ENCODE results near the gene SEC22A. TPM values are rescaled to one million over a fixed set of nuclear protein-coding genes. Genes with fewer than 3 reads are reported as not detected.

SEC22A gene, protein sequence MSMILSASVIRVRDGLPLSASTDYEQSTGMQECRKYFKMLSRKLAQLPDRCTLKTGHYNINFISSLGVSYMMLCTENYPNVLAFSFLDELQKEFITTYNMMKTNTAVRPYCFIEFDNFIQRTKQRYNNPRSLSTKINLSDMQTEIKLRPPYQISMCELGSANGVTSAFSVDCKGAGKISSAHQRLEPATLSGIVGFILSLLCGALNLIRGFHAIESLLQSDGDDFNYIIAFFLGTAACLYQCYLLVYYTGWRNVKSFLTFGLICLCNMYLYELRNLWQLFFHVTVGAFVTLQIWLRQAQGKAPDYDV
- polyA plus RNA-seq (ENCODE audit: insufficient read length): 15.6 TPM

DNA sequence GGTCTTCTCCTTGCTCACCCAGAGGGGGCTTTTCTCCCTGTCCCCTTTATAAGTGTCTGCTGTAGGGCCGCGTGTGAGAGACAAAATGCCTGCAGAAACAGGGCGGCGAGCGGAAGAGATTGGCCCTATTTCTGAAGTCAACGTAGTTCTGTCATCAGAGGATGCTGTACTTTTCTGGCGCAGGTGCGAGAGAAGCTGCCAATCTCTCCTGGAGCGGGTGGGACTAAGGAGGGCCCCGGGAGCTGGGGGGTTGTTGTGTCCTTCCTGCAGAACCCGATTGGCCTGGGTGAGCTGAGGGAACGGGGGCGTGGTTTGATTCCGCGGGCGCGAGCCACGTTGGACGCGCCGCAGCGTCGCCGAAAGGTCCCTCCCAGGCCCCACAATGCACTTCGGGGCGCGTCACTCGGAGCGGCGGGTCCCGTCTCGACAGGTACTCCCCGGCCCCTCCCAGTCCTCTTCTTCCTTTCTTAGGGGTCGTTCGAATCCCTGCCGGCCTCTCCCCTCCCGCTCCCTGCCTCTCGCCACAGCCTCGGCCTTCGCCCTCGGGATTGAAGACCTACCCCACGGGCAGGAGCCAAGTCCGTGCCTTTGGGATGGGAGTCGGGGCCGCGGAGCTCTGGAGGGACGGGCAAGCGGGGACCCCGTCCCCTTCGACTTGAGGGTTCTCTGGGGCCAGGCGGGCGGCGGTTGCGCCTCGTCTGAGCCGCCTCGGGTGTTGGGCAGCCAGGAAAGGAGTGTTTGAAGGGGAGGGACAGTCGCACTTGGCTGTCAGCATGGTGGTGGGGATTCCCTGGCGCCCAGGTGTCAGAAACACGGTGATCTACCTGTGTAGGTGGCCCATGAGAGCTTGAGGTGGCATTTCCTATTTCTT is at the start of gene SEC22A:
TSS of gene SEC22A (plus strand) at position 387 of the 871 bp plus-strand sequence. CDS start 7,275 bp downstream, outside the sequence.
- peak; percentile 87 for DNase-seq (ENCODE audit: low read depth)

DNA sequence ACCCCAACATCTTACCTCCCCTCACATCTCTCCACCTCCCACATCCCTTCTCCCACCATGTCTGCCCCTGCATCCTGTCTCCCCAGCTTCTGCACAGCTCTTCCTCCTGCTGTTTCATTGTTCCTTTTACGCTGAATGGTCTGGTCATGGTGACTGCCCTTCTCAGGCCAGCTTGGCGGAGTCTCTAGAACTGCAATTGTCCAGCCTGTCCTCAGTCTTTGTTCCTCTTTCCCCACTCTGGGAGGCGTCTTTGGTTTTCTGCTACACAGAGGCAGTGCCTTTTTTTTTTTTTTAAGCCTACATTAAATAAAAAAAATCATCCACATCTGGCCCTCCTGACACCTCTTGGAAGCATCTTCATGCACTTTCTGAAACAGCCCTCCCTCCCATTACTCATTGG is 49.1 kb upstream of the SEC22A start:
- no peak for DNase-seq (ENCODE audit: low read depth)

DNA sequence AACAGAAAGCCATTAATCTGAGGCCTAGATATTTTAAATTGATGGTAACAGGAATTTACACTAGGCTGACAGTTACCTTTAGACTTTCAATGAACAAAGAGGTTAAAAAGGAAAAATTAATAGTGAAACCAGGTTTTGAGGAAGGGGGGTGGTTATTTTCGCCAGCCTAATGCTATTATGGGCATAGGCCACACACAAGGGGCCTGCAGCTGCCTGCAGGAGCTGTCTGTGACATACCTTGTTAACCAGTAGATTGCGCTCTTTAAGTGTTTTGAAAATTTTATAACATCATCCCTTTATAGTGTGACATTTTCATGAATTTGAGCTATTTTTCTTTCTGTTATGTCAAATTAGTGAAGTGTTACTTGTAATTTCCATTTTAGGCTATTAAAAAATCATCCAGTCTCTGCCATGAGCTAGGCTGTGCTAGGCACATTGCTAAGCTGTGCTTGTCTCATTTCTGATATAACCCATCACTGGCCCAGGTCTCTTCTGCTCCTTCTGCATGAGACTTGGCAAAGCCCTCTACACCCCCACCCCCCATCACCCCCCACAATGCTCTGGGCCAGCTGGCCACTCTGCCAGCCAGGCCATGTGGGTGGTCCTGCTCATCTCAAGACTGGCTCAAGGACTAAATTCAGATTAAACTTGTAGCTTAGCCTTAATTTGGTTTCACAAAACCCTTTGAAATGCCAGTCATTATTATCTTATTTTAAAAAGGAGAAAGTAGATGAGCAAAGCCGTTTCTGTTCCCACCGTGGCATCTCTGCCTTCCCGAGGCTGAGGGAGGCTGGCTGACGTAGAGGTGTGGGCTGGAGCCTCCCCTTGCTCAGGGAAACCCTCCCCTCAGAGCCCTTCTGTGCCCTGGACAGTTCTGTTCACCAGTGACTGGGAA is 48.4 kb upstream of the SEC22A start:
- DNase-seq (ENCODE audit: low read depth): no peak

DNA sequence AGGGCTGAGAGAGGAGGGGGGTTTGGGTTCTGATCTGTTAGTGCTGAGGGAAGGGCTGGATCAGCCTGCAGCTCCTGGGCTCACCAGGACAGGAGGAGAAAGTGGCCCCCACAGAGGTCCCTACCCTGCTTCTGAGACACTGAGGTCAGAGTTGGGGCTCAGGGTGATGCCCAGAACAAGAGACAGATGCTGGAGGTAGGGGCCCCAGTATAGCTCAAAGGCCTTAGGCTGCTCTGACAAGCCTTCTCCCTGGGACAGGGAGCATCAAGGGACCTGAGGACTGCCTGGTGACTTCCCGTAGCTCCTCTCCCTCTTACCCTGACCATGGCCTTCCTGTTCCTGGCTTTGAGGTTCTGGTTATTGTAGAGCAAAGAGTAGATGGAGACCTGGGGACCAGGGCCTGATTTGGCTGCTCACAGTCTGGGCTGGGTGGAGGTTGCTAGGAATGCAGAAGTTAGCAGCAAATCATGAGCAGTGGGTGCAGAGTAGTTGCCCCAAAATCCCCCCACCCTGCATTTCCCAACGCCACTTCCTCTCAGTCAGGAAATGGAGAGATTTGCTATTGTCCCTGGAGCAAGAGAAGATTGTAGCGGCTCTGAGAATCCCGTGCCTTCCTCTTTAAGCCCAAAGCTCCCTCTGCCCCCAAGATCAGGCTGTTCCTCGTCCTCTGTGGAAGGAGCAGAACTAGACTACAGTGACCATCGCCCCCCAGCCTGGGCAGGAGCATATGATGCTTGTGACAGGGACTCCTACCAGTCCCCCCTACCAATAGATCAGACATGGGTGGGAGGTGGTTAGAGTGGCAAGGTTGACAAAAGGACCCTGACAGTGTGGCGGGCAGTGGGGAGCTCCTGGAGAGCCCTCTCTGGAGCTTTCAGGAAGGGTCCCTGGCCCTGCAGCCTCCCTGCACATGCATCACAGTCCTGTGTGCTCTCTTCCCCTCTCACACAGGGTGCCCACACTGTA is 47.4 kb upstream of the SEC22A start:
- DNase-seq (ENCODE audit: low read depth): no peak

DNA sequence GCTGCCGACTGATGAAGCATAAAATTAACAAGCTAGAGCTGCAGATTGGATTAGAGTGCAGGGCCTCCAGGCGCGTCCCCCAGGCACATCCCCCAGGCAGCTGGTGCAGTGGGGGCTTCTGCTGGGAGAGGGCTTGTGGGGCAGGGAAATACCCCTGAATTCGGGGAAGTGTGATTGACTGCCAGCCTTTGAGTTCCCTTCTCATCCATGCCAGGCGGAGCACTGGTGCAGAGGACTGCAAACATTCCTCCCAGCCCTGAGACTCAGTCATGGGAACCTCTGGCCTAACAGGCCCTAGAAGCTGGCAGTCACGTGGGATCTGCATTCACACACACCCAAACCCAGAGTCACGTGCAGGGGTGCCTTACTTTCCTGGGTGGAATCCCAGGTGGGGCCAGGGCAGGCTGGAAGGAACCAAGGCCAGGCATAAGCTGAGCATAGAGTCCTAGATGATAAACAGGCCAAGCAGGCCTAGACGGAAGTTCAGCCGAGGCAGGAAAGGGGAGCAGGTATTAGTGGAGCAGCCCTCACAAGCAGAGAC is 46.2 kb upstream of the SEC22A start:
- no peak for DNase-seq (ENCODE audit: low read depth)

DNA sequence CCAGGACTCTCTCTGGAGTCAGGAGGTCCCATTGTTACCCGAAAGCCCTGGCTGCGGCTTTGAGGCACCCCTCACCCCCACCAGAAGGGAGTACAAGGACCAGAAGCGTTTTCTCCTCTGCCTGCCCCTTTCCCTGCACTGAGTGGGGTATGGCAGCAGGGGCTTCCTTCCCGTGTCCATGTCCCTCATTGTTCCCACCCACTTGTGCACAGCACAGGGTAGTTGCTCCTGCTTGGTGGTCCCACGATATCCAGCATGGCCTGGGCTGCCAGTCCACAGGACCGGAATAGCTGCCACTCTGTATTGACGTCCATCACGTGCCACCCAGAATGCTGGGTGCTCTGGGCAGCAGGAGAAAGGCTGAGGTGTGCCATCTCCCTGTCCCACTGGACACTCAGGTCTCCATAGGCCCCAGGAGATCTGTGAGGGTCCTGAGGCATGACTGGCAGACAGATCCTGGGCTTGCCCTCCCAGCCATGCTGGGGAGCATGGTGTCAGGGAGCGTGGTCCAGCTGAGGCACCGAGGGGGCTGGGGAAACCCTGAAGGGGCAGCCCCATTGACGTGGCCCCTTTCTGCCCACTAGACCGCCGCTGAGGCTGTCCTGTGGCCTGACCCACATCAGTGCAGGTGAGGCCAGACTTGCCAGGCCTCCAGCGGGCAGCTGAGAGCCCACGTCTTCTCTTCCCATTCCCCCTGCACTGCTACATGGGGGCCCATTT is 45.3 kb upstream of the SEC22A start:
- DNase-seq (ENCODE audit: low read depth): no peak

DNA sequence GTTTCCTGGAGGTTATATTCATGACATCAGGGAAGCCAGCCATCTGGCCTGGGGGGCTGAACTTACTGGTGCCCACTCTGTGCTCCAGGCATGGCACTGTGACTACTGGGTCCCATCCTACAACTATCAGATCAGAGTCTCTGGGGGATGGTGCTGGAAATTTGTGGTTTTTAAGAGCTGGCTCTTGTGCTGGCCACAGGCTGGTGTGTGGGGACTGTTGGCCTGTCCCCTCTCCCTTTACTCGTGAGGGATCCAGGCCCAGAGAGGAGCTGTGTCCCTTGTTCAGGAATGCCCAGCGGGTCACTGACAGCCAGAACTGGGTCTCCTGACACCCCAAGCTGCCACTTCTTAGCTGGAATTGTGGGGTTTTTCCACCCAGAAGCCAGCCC is 44.5 kb upstream of the SEC22A start:
- DNase-seq (ENCODE audit: low read depth): no peak

DNA sequence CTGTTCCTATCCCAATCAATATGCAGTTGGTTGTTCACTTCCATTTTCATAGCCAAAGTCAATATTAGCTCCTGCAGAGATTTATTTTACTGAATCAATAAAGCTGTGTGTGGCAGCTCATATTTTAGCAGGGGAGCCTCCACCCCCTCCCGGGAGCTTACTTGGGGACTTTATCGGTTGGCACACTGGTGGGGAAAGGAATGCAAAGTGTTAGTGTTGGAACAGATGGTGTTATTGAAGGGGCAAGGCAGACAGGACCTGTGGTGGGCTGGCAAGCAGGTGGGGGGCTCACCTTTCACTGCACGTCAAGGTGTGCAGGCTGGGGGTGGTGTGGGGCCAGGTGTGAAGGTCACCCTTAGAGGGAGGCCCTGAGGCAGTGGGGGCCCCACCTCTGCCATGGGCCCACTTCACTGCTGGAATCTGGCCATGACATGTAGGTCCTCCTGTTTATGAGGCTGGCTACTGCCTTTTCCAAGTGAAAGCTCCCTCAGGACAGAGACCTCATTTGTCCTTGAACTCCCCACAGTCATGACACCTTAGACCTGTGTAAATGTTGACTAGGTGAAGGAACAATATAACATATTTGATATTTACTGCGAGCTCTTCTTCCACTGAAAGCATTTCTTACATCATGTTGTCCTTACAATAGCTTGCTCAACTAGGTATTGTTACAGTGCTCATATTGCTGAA is 44.0 kb upstream of the SEC22A start:
- no peak for DNase-seq (ENCODE audit: low read depth)

DNA sequence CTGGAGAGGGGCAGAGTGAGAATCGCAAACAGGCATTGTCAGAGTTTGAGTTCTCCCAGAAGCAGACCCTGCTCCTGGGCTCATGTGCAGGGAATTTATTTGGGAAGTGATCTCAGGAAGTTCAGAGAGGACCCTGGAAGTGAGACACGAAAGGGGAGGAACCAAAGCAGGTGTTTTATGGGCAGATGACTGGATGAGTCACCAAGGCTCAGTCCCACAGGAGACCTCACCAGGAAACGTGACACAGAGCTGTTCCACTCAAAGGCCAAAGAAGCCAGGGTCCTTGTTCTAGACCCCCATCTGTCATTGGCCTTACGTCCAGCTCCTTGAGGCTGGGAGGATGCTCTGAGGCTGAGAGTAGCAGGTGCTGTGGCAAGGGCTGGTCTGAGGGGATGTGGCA is 43.4 kb upstream of the SEC22A start:
- no peak for DNase-seq (ENCODE audit: low read depth)

DNA sequence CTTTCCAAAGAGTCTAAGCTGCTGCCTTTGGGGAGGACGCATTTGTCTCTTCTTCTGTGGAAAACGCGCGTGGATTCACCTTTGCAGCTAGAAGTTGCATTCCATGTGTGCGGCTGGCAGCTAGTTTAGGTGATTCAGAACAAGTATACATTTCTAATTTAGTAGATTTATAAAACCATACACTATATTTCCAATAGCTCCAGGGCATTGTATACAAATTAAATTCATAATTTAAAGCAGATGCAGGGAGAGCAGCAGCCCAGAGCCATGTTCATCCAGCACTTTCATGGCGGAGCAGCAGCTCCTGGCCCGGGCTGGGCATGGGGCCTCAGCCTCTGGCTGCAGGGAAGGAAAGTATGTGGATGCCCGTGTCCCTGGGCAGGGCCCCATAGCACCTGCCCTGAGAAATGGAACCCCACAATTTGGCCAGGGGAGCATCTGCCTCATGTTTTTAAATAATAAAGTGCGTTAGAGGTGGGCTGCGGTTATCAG is 42.8 kb upstream of the SEC22A start:
- no peak for DNase-seq (ENCODE audit: low read depth)

DNA sequence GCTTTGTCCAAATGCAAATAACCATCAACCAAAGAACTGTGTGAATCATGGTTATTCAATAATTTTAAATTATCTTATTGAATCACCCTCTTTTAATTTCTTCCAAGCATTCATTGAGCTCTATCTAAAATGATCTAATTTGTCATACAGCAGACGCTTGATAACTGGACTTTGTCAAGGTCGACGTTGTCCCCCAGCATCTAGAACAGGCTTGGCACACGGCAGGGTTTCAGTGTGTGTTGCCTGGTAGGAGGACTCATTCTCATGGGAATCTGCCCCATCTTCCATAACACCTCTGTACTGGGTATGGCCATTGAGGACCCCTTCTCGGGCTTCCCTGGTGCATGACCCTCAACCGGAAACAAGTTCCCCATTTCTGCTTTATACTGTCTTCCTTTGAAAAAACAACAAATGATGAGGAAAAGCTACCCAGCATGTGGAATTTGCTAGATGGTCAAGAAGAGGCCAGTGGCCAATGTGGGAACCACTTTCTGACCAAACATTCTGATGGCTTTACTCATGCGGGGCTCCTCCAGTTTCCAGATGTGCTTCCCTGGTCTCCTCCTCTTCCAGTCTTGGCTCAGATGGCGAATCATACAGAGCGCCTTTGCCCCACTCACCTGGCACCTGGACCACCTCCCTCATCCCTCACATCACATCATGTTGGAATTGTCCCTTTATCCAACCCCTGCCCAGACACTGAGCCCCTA is 41.7 kb upstream of the SEC22A start:
- DNase-seq (ENCODE audit: low read depth): no peak

DNA sequence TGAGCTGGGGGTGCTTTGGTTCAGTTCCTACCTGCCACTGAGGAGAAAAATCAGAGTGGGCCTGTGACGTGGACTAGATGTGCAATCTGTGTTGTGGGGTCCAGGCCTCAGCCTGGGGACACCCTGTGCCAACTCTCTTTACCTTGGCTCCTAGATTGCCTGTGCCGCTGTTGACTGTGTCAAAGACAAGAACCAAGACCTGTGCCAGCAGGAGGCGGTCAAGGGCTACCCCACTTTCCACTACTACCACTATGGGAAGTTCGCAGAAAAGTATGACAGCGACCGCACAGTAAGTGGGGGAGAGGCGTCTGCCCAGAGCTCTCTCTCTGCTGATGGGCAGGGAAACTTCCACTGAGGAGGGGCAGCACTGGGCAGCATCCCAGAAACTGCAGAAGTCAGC is 40.6 kb upstream of the SEC22A start:
- no peak for DNase-seq (ENCODE audit: low read depth)

DNA sequence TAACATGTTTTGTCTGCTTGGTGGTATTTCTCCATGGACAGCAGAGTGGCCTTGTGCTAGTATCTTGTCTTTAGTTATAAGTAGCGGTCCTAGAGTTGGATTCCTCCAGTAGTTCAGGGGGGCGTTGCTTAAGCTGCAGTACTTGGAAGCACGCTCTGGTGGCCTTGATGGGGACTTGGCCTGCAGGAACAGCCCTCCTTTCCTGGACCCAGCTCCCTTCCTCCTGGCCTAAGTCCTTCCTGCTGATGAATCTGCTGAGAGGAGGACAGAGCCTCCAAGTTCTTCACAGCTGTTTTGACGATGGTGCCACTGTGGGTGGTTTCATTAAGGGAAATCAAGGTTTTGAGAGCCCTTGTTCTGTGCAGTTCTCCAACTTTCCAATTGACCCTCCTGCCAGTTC is 38.6 kb upstream of the SEC22A start:
- DNase-seq (ENCODE audit: low read depth): no peak

DNA sequence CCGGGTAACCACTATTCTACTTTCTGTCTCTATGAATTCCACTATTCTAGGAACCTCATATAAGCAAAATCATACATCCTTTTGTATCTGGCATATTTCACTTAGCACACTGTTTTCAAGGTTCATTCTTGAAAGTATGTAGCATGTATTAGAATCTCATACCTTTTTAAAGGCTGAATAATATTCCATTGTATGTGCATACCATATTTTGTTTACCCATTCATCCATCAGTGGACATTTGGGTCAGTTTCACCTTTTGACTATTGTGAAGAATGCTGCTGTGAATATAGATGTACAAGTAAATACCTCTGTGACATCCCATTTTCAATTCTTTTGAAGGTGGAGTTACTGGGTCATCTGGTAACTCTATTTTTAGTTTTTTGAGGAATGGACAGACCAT is 36.6 kb upstream of the SEC22A start:
- no peak for DNase-seq (ENCODE audit: low read depth)

DNA sequence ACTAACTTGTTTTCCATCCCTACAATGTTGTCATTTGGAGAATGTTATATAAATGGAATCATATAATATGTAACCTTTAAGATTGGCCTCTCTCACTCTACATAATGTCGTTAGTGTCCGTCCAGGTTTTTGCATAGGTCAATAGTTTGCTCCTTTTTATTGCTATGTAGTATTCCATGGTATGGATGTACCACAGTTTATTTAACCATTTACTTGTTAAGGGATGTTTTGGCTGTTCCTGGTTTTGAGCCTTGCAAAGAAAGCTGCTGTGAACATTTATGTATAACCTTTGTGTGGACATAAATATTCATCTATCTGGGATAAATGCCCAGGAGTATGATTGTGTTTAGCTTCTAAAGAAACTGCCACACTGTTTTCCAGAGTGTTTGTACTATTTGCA is 34.1 kb upstream of the SEC22A start:
- DNase-seq (ENCODE audit: low read depth): no peak

DNA sequence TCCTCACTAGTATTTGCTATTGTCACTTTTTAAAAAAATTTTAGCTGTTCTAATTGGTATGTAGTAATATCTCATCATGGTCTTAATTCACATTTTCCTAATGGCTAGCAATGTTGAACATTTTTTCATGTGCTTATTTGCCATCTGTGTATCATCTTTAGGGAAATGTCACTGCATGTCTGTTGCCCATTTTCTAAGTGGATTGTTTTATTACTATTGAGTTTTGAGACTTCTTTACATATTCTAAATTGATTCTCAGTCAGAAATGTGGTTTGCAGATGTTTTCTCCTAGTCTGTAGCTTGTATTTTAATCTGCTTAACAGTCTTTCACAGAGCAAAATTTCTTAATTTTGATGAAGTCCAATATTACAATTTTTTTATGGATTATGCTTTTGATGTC is 33.6 kb upstream of the SEC22A start:
- DNase-seq (ENCODE audit: low read depth): no peak

DNA sequence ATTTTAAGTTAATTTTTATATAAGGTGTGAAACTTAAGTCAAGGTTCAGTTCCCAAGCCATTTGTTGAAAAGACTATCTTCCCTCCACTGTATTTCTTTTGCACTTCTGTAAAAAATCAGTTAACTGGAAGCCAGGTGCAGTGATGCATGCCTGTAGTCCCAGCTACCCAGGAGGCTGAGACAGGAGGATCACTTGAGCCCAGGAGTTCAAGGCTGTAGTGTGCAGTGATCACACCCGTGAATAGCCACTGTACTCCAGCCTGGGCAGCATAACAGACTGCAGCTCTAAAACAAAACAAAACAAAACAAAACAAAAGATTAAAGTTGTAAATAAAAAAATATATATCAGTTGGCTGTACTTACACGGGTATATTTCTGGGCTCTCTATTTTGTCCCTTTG is 33.1 kb upstream of the SEC22A start:
- DNase-seq (ENCODE audit: low read depth): no peak

DNA sequence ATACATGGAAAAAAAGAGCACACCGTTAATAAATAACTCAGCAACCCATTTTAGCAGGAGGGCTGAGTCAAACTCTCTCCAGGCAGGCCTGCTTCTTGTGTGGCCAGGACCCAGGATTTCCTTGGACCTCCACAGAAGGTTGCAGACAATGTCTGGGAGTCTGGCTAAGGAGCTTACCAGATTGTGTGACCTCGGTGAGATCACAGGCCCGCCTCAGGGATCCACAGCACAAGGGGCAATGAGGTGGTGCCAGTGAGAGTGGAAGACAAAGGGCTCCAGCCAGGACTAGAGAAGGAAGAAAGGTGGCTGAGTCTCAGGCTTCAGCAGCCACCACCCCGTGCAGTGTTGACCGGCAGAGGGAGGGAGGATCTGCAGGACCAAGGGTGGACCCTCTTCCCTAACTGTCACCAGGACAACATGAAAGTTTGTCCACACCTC is 32.2 kb upstream of the SEC22A start:
- DNase-seq (ENCODE audit: low read depth): no peak
